Endothelial cell of umbilical vein (primary cell): Measurements from ENCODE around the gene CNTNAP4. TPM values are rescaled to one million over a fixed set of nuclear protein-coding genes. Genes with fewer than 3 reads are reported as not detected.

Experiments used
- BruUV-seq: library from RNA; stranded (reverse); fragments of 400-500 nt; replicated peaks from 2 replicates; lab custom pipeline; 2021; lab: Mats Ljungman, UMichigan
- CTCF ChIA-PET: fragments of 300-600, 350-600 bp; sonication (Branson Sonifier 250); formaldehyde crosslinking; loops from one replicate; lab custom pipeline; 2021; ENCODE audit warnings: antibody characterized with exemption, inconsistent platforms; lab: Charles Lee
- POLR2A ChIA-PET: fragments of 300-600, 350-600 bp; sonication (Branson Sonifier 250); formaldehyde crosslinking; loops from one replicate; lab custom pipeline; 2021; ENCODE audit warnings: antibody characterized with exemption, inconsistent platforms; lab: Charles Lee
- DNase-seq: peaks from one replicate; pipeline ENCODE4 v3.0.0-alpha.2; 2011; ENCODE audit warnings: low read depth, low spot score
- FAIRE-seq: peaks from 2 replicates; lab custom pipeline; 2011; peaks lifted over from hg19 to GRCh38; lab: Jason Lieb, UNC
- H2AFZ ChIP-seq: 2 replicates; pipeline ENCODE4 v1.6.0; 2012; ENCODE audit warnings: low read depth, low read length, control low read depth, inconsistent platforms
- H3K27ac ChIP-seq: 2 replicates; pipeline ENCODE4 v1.5.1; 2011; ENCODE audit warnings: low read depth, mild to moderate bottlenecking, control low read depth, low read length, moderate library complexity; ENCODE audit not compliant: insufficient read depth
- H3K27me3 ChIP-seq, 2 experiments: 2 replicates each; pipeline versions ENCODE4 v1.6.0 to v1.6.1; 2011; ENCODE audit warnings: low read length in 2 of 2, mixed read lengths in 1 of 2; ENCODE audit not compliant: control insufficient read depth in 2 of 2, insufficient read depth in 2 of 2
- H3K36me3 ChIP-seq, 2 experiments: 2 replicates in 1 of 2; 3 replicates in 1 of 2; pipeline ENCODE4 v1.5.1; 2011; ENCODE audit warnings: low read length in 2 of 2, mild to moderate bottlenecking in 1 of 2, moderate library complexity in 1 of 2; ENCODE audit not compliant: control insufficient read depth in 2 of 2, insufficient read depth in 2 of 2; ENCODE audit errors: extremely low read depth in 1 of 2
- H3K4me1 ChIP-seq: 3 replicates; pipeline ENCODE4 v1.5.1; 2011; ENCODE audit warnings: mild to moderate bottlenecking, low read length; ENCODE audit not compliant: control insufficient read depth, insufficient read depth; ENCODE audit errors: extremely low read depth
- H3K4me2 ChIP-seq: 2 replicates; pipeline ENCODE4 v1.6.1; 2011; ENCODE audit warnings: low read length, control low read depth, mixed read lengths; ENCODE audit not compliant: insufficient read depth
- H3K4me3 ChIP-seq, 3 experiments: fragments of 200-600 bp in 1 of 3; sonication (generic), shearing (Covaris generic) in 1 of 3; replicated peaks in 1 of 3; 2 replicates each; pipeline ENCODE4 v1.5.1; 2011 to 2016; ENCODE audit warnings: control low read depth in 3 of 3, low read length in 3 of 3, mild to moderate bottlenecking in 2 of 3, inconsistent platforms in 1 of 3, low read depth in 1 of 3, moderate library complexity in 1 of 3; ENCODE audit not compliant: insufficient read depth in 1 of 3
- H3K79me2 ChIP-seq: 2 replicates; pipeline ENCODE4 v1.6.0; 2012; ENCODE audit warnings: low read length, inconsistent platforms; ENCODE audit not compliant: control insufficient read depth, insufficient read depth
- H3K9ac ChIP-seq: replicated peaks from 2 replicates; pipeline ENCODE3; 2011; ENCODE audit warnings: low read length, control low read depth; ENCODE audit not compliant: insufficient read depth; ENCODE audit errors: extremely low read depth
- H3K9me1 ChIP-seq: replicated peaks from 3 replicates; pipeline ENCODE4 v1.6.0; 2011; ENCODE audit warnings: mild to moderate bottlenecking, low read length; ENCODE audit not compliant: control insufficient read depth, insufficient read depth; ENCODE audit errors: extremely low read depth
- H3K9me3 ChIP-seq: replicated peaks from 2 replicates; pipeline ENCODE4 v1.5.1; 2012; ENCODE audit warnings: low read length, inconsistent platforms; ENCODE audit not compliant: control insufficient read depth, insufficient read depth
- H4K20me1 ChIP-seq: replicated peaks from 2 replicates; pipeline ENCODE3; 2011; ENCODE audit warnings: mild to moderate bottlenecking, low read length; ENCODE audit not compliant: control insufficient read depth, insufficient read depth; ENCODE audit errors: extremely low read depth
- CTCF ChIP-seq, 2 donors: IDR thresholded peaks; 1 replicate in 1 of 2; 2 replicates in 1 of 2; pipeline ENCODE4 v1.5.1; 2011; ENCODE audit warnings: low read length in 2 of 2, mild to moderate bottlenecking in 2 of 2, moderate library complexity in 2 of 2, control low read depth in 1 of 2, inconsistent platforms in 1 of 2, low read depth in 1 of 2; ENCODE audit not compliant: insufficient read depth in 1 of 2; ENCODE audit errors: extremely low read depth in 1 of 2
- EZH2 ChIP-seq: IDR thresholded peaks from 2 replicates; pipeline ENCODE4 v1.6.1; 2012; ENCODE audit warnings: borderline replicate concordance, low read depth, mild to moderate bottlenecking, moderate library complexity, low read length, inconsistent platforms; ENCODE audit not compliant: severe bottlenecking
- FOS ChIP-seq: IDR thresholded peaks from 2 replicates; pipeline ENCODE4 v1.6.1; 2011; ENCODE audit warnings: mild to moderate bottlenecking, low read length, moderate library complexity, borderline replicate concordance; ENCODE audit not compliant: insufficient read depth
- GATA2 ChIP-seq: IDR thresholded peaks from 2 replicates; pipeline ENCODE4 v1.7.0; 2011; ENCODE audit warnings: low read depth, mild to moderate bottlenecking, moderate library complexity, mixed read lengths, low read length; ENCODE audit not compliant: insufficient read length, insufficient read depth
- JUN ChIP-seq: IDR thresholded peaks from 2 replicates; pipeline ENCODE4 v1.6.1; 2011; ENCODE audit warnings: borderline replicate concordance, low read depth; ENCODE audit not compliant: insufficient read length, insufficient read depth
- MAX ChIP-seq: IDR thresholded peaks from 2 replicates; pipeline ENCODE4 v1.6.1; 2011; ENCODE audit not compliant: insufficient read depth, insufficient read length
- MYC ChIP-seq: IDR thresholded peaks from one replicate; pipeline ENCODE4 v1.6.1; 2011; ENCODE audit warnings: mild to moderate bottlenecking, low read depth, low read length
- POLR2A ChIP-seq: IDR thresholded peaks from 2 replicates; pipeline ENCODE4 v1.6.1; 2012; ENCODE audit warnings: low read depth, mild to moderate bottlenecking, control low read depth, low read length
- POLR2AphosphoS5 ChIP-seq: IDR thresholded peaks from 2 replicates; pipeline ENCODE4 v1.6.1; 2012; ENCODE audit warnings: low read depth, mild to moderate bottlenecking, control low read depth, low read length, moderate library complexity; ENCODE audit not compliant: insufficient read depth
- dilution Hi-C: fragments of 300-500 bp; cut with MboI; formaldehyde crosslinking; loops from one replicate; pipeline ENCODE4 v1.15.0; 2019; ENCODE audit warnings: low sequenced_read_pairs; ENCODE audit not compliant: extremely low pct_ligation_motif_present
- intact Hi-C: fragments of 100-400 bp; cut with micrococcal nuclease; formaldehyde crosslinking; loops from one replicate; pipeline ENCODE4 v1.10.0; 2022
- polyA plus RNA-seq, 4 experiments: library from polyadenylated mRNA; depleted of rRNA in 3 of 4; stranded (reverse) in 3 of 4; unstranded in 1 of 4; fragments of >200 nt; gene quantifications; 2 replicates each; pipeline versions ENCODE4 v1.2.1 to v1.2.3, GENCODE V29; 2011 to 2012; ENCODE audit warnings: missing spikeins in 1 of 4
- total RNA-seq: library from RNA; stranded (reverse); gene quantifications from 2 replicates; pipeline ENCODE4 v1.2.3, GENCODE V29; 2021

CNTNAP4 gene
- total and polyA plus RNA-seq, 2 donors (not counting 3 experiments of a cell fraction or from before 2014, with no cell fraction given), result not detected

GRCh38 chr16:76486740-76487139 is 209.5 kb downstream of the CNTNAP4 start:
- TF ChIP-seq POLR2A (no peak), CTCF (IDR thresholded peaks at IDR 0.05; ENCODE audit: extremely low read depth in 1 of 2, insufficient read depth in 1 of 2, low read depth in 1 of 2, low read length in 2 of 2) (no peak), MYC (no peak), FOS (no peak), JUN (no peak), GATA2 (no peak), MAX (no peak), POLR2AphosphoS5 (no peak), EZH2 (no peak)
- no peak overlapping the region for H3K4me3 ChIP-seq
- no peak overlapping the region for H3K4me2 ChIP-seq
- H3K9ac ChIP-seq, result no peak overlapping the region
- H4K20me1 ChIP-seq, result no peaks in the 10 kb centered on the region
- no peaks in the 10 kb centered on the region for H3K4me1 ChIP-seq
- no peaks in the 10 kb centered on the region for H3K27me3 ChIP-seq
- H3K9me3 ChIP-seq, result no peaks in the 10 kb centered on the region
- DNase-seq, result no peak
- BruUV-seq, result no TSS peak
- peaks cover 2% of the 10 kb centered on the region for H3K9me1 ChIP-seq
- H3K27ac ChIP-seq, result no peak overlapping the region
- ChIA-PET POLR2A (no interaction called here), CTCF (no interaction called here)
- FAIRE-seq, result no peak
- no peaks in the 10 kb centered on the region for H3K79me2 ChIP-seq
- intact Hi-C loops (no loop called here), dilution Hi-C loops (no loop called here)
- H3K36me3 ChIP-seq, result no peaks in the 10 kb centered on the region
- no peak overlapping the region for H2AFZ ChIP-seq
